ENCODE data around the gene TCAP. TPM values are rescaled to one million over a fixed set of nuclear protein-coding genes. Genes with fewer than 3 reads are reported as not detected.

The TCAP gene
- total RNA-seq, 1 donor from 2014 or later: not detected

- DNase-seq (ENCODE audit: low read depth) (no peak), FAIRE-seq (no peak)
- H3K4me3 ChIP-seq (ENCODE audit: low read depth, low read length): no peak overlapping the region
- H3K36me3 ChIP-seq (ENCODE audit: control insufficient read depth, insufficient read depth, low read length): no peaks in the 10 kb centered on the region
- no peak for TF ChIP-seq CTCF (IDR thresholded peaks at IDR 0.05; ENCODE audit: insufficient read depth, low read length, severe bottlenecking)
- no peaks in the 10 kb centered on the region for H3K27me3 ChIP-seq (ENCODE audit: control insufficient read depth, insufficient read depth, low read length)
These were observed 12.6 kb downstream of the TCAP start for GRCh38 chr17:39677542-39678339.

GRCh38 chr17:39678340-39679116 lies 13.4 kb downstream of the TCAP start:
- peaks cover 1% of the 10 kb centered on the region for H3K36me3 ChIP-seq (ENCODE audit: control insufficient read depth, insufficient read depth, low read length)
- FAIRE-seq (no peak), DNase-seq (ENCODE audit: low read depth) (no peak)
- H3K27me3 ChIP-seq (ENCODE audit: control insufficient read depth, insufficient read depth, low read length): no peaks in the 10 kb centered on the region
- H3K4me3 ChIP-seq (ENCODE audit: low read depth, low read length): no peak overlapping the region
- no peak for TF ChIP-seq CTCF (IDR thresholded peaks at IDR 0.05; ENCODE audit: insufficient read depth, low read length, severe bottlenecking)

GRCh38 chr17:39679521-39680192 lies 14.5 kb downstream of the TCAP start:
- no peak for TF ChIP-seq CTCF (IDR thresholded peaks at IDR 0.05; ENCODE audit: insufficient read depth, low read length, severe bottlenecking)
- DNase-seq (ENCODE audit: low read depth): no peak
- H3K36me3 ChIP-seq (ENCODE audit: control insufficient read depth, insufficient read depth, low read length): peaks cover 3% of the 10 kb centered on the region
- H3K27me3 ChIP-seq (ENCODE audit: control insufficient read depth, insufficient read depth, low read length): no peaks in the 10 kb centered on the region
- no peak overlapping the region for H3K4me3 ChIP-seq (ENCODE audit: low read depth, low read length)
- no peak for FAIRE-seq

- FAIRE-seq: no peak
- no peak for TF ChIP-seq CTCF (IDR thresholded peaks at IDR 0.05; ENCODE audit: insufficient read depth, low read length, severe bottlenecking)
- Histone ChIP-seq H3K4me3 (ENCODE audit: low read depth, low read length) (no peak overlapping the region), H3K27me3 (ENCODE audit: control insufficient read depth, insufficient read depth, low read length) (no peaks in the 10 kb centered on the region), H3K36me3 (ENCODE audit: control insufficient read depth, insufficient read depth, low read length) (peaks cover 3% of the 10 kb centered on the region)
- DNase-seq (ENCODE audit: low read depth): no peak
These were observed 18.3 kb downstream of the TCAP start for GRCh38 chr17:39683295-39683939.

GRCh38 chr17:39684369-39685192 lies 19.4 kb downstream of the TCAP start:
- FAIRE-seq (no peak), DNase-seq (ENCODE audit: low read depth) (no peak)
- no peaks in the 10 kb centered on the region for H3K27me3 ChIP-seq (ENCODE audit: control insufficient read depth, insufficient read depth, low read length)
- H3K36me3 ChIP-seq (ENCODE audit: control insufficient read depth, insufficient read depth, low read length): peaks cover 3% of the 10 kb centered on the region
- TF ChIP-seq CTCF (IDR thresholded peaks at IDR 0.05; ENCODE audit: insufficient read depth, low read length, severe bottlenecking): no peak
- H3K4me3 ChIP-seq (ENCODE audit: low read depth, low read length): no peak overlapping the region

All from bronchial epithelial cell (primary cell).